Measurements from ENCODE around the gene RPS8.

Gene RPS8

DNA sequence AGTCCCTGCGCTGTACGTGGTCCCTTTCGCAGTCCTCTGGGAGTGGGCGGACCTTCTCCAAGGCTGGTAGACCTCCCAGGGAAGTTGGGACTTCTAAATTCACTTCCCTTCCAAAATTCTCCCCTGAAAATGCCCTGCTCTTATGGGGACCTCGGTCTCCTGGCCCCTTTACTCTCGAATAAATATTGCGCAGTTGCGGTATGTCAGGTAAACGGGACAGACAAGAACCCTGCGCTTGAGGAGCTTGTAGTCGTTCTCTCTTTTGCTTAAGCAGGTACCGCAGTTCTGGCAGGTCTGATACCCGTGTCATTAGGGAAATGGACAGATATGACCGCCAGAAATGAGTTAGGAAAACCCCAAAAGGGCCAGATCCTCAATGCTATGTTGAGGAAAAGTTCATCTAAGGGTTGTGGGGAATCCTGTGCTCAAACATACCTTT is 35.1 kb upstream of the RPS8 start:
- no peaks in the 10 kb centered on the region for H3K9me2 ChIP-seq (replicated peaks; ENCODE audit: insufficient read depth, low read length)
- no peaks in the 10 kb centered on the region for H4K20me1 ChIP-seq (ENCODE audit: low read depth, low read length)
- no peaks in the 10 kb centered on the region for H3K27me3 ChIP-seq (ENCODE audit: low read length)
- peak overlapping the region; percentile 80 for H3K4me3 ChIP-seq (ENCODE audit: insufficient read depth, low read length, poor library complexity, severe bottlenecking)
- H3K9ac ChIP-seq (ENCODE audit: low read length) = peak overlapping the region; percentile 95
- H2AFZ ChIP-seq (ENCODE audit: low read depth, low read length, severe bottlenecking) = peak overlapping the region; percentile 45
- peak overlapping the region; percentile 97 for H3K4me2 ChIP-seq (ENCODE audit: low read depth, low read length, poor library complexity, severe bottlenecking)
- peaks cover 45% of the 10 kb centered on the region for H3K79me2 ChIP-seq (ENCODE audit: insufficient read depth, low read length)
- H3K9me3 ChIP-seq (ENCODE audit: insufficient read depth, low read length) = no peaks in the 10 kb centered on the region
- peak overlapping the region; percentile 77 for H3K27ac ChIP-seq (ENCODE audit: low read depth, low read length)
- peaks cover 11% of the 10 kb centered on the region for H3K36me3 ChIP-seq (ENCODE audit: low read length)
- H3F3A ChIP-seq (ENCODE audit: insufficient read depth) = no peaks in the 10 kb centered on the region
- no peak for TF ChIP-seq EZH2phosphoT487 (conservative IDR thresholded peaks at IDR 0.05; ENCODE audit: low read length)
- TF ChIP-seq, protein P1, sequence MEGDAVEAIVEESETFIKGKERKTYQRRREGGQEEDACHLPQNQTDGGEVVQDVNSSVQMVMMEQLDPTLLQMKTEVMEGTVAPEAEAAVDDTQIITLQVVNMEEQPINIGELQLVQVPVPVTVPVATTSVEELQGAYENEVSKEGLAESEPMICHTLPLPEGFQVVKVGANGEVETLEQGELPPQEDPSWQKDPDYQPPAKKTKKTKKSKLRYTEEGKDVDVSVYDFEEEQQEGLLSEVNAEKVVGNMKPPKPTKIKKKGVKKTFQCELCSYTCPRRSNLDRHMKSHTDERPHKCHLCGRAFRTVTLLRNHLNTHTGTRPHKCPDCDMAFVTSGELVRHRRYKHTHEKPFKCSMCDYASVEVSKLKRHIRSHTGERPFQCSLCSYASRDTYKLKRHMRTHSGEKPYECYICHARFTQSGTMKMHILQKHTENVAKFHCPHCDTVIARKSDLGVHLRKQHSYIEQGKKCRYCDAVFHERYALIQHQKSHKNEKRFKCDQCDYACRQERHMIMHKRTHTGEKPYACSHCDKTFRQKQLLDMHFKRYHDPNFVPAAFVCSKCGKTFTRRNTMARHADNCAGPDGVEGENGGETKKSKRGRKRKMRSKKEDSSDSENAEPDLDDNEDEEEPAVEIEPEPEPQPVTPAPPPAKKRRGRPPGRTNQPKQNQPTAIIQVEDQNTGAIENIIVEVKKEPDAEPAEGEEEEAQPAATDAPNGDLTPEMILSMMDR (IDR thresholded peaks at IDR 0.05; ENCODE audit: insufficient read depth, low read length, poor library complexity, severe bottlenecking) = no peak

GRCh38 chr1:44743211-44743610 is 32.1 kb upstream of the RPS8 start:
- no peak overlapping the region for H2AFZ ChIP-seq (ENCODE audit: low read depth, low read length, severe bottlenecking)
- H3F3A ChIP-seq (ENCODE audit: insufficient read depth) = no peaks in the 10 kb centered on the region
- no peaks in the 10 kb centered on the region for H4K20me1 ChIP-seq (ENCODE audit: low read depth, low read length)
- no peak overlapping the region for H3K4me2 ChIP-seq (ENCODE audit: low read depth, low read length, poor library complexity, severe bottlenecking)
- no peak overlapping the region for H3K4me3 ChIP-seq (ENCODE audit: insufficient read depth, low read length, poor library complexity, severe bottlenecking)
- no peaks in the 10 kb centered on the region for H3K9me2 ChIP-seq (replicated peaks; ENCODE audit: insufficient read depth, low read length)
- H3K79me2 ChIP-seq (ENCODE audit: insufficient read depth, low read length) = peaks cover 57% of the 10 kb centered on the region
- peak overlapping the region; percentile 5; the same call in 1 of the 2 replicates for H3K9ac ChIP-seq (ENCODE audit: low read length)
- TF ChIP-seq, protein P1 (IDR thresholded peaks at IDR 0.05; ENCODE audit: insufficient read depth, low read length, poor library complexity, severe bottlenecking) = no peak
- no peak for TF ChIP-seq EZH2phosphoT487 (conservative IDR thresholded peaks at IDR 0.05; ENCODE audit: low read length)
- H3K27me3 ChIP-seq (ENCODE audit: low read length) = no peaks in the 10 kb centered on the region
- H3K27ac ChIP-seq (ENCODE audit: low read depth, low read length) = no peak overlapping the region
- no peaks in the 10 kb centered on the region for H3K9me3 ChIP-seq (ENCODE audit: insufficient read depth, low read length)
- peaks cover 26% of the 10 kb centered on the region for H3K36me3 ChIP-seq (ENCODE audit: low read length)

DNA sequence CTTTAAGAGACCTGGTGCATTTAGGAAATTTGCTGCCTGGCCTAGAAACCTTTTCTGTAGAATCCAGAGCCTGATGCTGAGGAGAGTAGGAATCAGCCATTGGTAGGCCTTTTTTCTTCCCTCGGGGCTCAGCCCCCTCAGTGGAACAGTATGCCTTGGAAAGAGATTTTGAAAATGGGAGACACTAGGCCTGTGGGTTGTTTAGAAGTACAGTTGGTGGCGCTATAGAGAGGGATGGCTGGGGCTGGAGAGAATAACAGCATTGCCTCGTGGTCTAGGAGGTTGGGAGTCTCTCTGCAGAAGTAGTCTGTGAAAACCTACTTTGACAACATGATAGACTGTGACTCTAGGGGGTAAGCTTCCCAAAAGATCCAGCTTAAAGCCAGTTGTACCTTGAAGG is 27.5 kb upstream of the RPS8 start:
- no peaks in the 10 kb centered on the region for H3K9me2 ChIP-seq (replicated peaks; ENCODE audit: insufficient read depth, low read length)
- no peak overlapping the region for H2AFZ ChIP-seq (ENCODE audit: low read depth, low read length, severe bottlenecking)
- TF ChIP-seq EZH2phosphoT487 (conservative IDR thresholded peaks at IDR 0.05; ENCODE audit: low read length) = no peak
- H3K9ac ChIP-seq (ENCODE audit: low read length) = no peak overlapping the region
- H3K4me3 ChIP-seq (ENCODE audit: insufficient read depth, low read length, poor library complexity, severe bottlenecking) = no peak overlapping the region
- H4K20me1 ChIP-seq (ENCODE audit: low read depth, low read length) = no peaks in the 10 kb centered on the region
- H3F3A ChIP-seq (ENCODE audit: insufficient read depth) = no peaks in the 10 kb centered on the region; the same call in none of the 2 replicates
- peaks cover 31% of the 10 kb centered on the region for H3K79me2 ChIP-seq (ENCODE audit: insufficient read depth, low read length)
- H3K9me3 ChIP-seq (ENCODE audit: insufficient read depth, low read length) = no peaks in the 10 kb centered on the region
- no peaks in the 10 kb centered on the region for H3K27me3 ChIP-seq (ENCODE audit: low read length)
- H3K27ac ChIP-seq (ENCODE audit: low read depth, low read length) = no peak overlapping the region
- H3K4me2 ChIP-seq (ENCODE audit: low read depth, low read length, poor library complexity, severe bottlenecking) = no peak overlapping the region
- peaks cover 29% of the 10 kb centered on the region; the same call in 1 of the 2 replicates for H3K36me3 ChIP-seq (ENCODE audit: low read length)

DNA sequence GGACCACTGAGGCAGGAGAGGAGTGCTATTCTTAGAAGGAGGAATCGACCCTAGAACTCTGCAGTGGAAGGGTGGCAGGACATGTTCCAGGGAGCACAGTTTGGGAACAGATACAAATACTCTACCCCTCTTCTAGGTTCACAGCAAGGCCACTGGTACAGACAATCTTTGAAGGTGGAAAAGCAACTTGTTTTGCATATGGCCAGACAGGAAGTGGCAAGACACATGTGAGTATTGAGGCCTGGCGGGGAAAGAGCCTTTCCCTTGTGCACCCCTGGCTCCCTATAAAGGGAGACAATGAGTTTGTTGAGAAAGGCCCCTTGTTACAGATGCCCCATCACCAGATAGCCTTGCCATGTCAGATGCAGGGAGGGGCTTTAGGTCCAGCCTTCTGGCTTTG is 17.9 kb upstream of the RPS8 start:
- Histone ChIP-seq H2AFZ (ENCODE audit: low read depth, low read length, severe bottlenecking) (no peak overlapping the region), H3F3A (ENCODE audit: insufficient read depth) (no peaks in the 10 kb centered on the region; the same call in 1 of the 2 replicates), H3K27ac (ENCODE audit: low read depth, low read length) (peak overlapping the region; percentile 19; the same call in 1 of the 2 replicates), H3K4me3 (ENCODE audit: insufficient read depth, low read length, poor library complexity, severe bottlenecking) (no peak overlapping the region), H3K4me2 (ENCODE audit: low read depth, low read length, poor library complexity, severe bottlenecking) (no peak overlapping the region), H3K9ac (ENCODE audit: low read length) (no peak overlapping the region; the same call in 1 of the 2 replicates), H3K79me2 (ENCODE audit: insufficient read depth, low read length) (no peaks in the 10 kb centered on the region), H3K9me2 (replicated peaks; ENCODE audit: insufficient read depth, low read length) (no peaks in the 10 kb centered on the region), H4K20me1 (ENCODE audit: low read depth, low read length) (no peaks in the 10 kb centered on the region), H3K27me3 (ENCODE audit: low read length) (no peaks in the 10 kb centered on the region), H3K36me3 (ENCODE audit: low read length) (peaks cover 29% of the 10 kb centered on the region), H3K9me3 (ENCODE audit: insufficient read depth, low read length) (no peaks in the 10 kb centered on the region)
- no peak for TF ChIP-seq EZH2phosphoT487 (conservative IDR thresholded peaks at IDR 0.05; ENCODE audit: low read length)
- TF ChIP-seq, protein P1 (IDR thresholded peaks at IDR 0.05; ENCODE audit: insufficient read depth, low read length, poor library complexity, severe bottlenecking) = no peak

All from SU-DHL-6 (cell line).